Measurements from ENCODE around the gene SPRYD3. TPM values are rescaled to one million over a fixed set of nuclear protein-coding genes. Genes with fewer than 3 reads are reported as not detected.
A peak's percentile ranks its signal among the peaks of the same experiment; 100 is the strongest.
"Not testable (repeated sequence)": the region's sequence is repeated elsewhere in the genome, so short reads cannot be mapped to it uniquely, and the experiment has no call there.

Gene SPRYD3
- 35.2 and 48.2 TPM in 2 replicates for total RNA-seq (2014; rRNA removed; shearing (Covaris generic); ENCODE audit: low replicate concordance)

GRCh38 chr12:53079226-53080117 lies at the start of gene SPRYD3:
TSS of gene SPRYD3 (minus strand) at chr12:53079390. CDS start at chr12:53079333, 57 bp downstream.
- in situ Hi-C loops (cut with HindIII; ENCODE audit: low pct_unique_long_range_greater_than_20kb, low sequenced_read_pairs) = no loop called here

GRCh38 chr12:53127169-53127568 lies 48.0 kb upstream of the SPRYD3 start:
- in situ Hi-C loops (cut with HindIII; ENCODE audit: low pct_unique_long_range_greater_than_20kb, low sequenced_read_pairs) = no loop called here
- DNase-seq (ENCODE audit: low read depth) = no peak

More at GRCh38 chr12:53079226-53080117, at the start of gene SPRYD3:
- peak; percentile 100 for DNase-seq (ENCODE audit: low read depth)

- DNase-seq (ENCODE audit: low read depth) = no peak
- in situ Hi-C loops (cut with HindIII; ENCODE audit: low pct_unique_long_range_greater_than_20kb, low sequenced_read_pairs) = no loop called here
Measured at GRCh38 chr12:53124352-53124723, 45.1 kb upstream of the SPRYD3 start.

GRCh38 chr12:53123578-53124351 lies 44.6 kb upstream of the SPRYD3 start:
- in situ Hi-C loops (cut with HindIII; ENCODE audit: low pct_unique_long_range_greater_than_20kb, low sequenced_read_pairs) = no loop called here
- DNase-seq (ENCODE audit: low read depth) = no peak

- in situ Hi-C loops (cut with HindIII; ENCODE audit: low pct_unique_long_range_greater_than_20kb, low sequenced_read_pairs) = no loop called here
Measured at GRCh38 chr12:53122961-53123468, 43.8 kb upstream of the SPRYD3 start.

GRCh38 chr12:53120685-53121525 lies 41.7 kb upstream of the SPRYD3 start:
- in situ Hi-C loops (cut with HindIII; ENCODE audit: low pct_unique_long_range_greater_than_20kb, low sequenced_read_pairs) = no loop called here
- DNase-seq (ENCODE audit: low read depth) = no peak

More at GRCh38 chr12:53122961-53123468, 43.8 kb upstream of the SPRYD3 start:
- DNase-seq (ENCODE audit: low read depth) = peak; percentile 15

- DNase-seq (ENCODE audit: low read depth) = no peak
- in situ Hi-C loops (cut with HindIII; ENCODE audit: low pct_unique_long_range_greater_than_20kb, low sequenced_read_pairs) = no loop called here
Measured at GRCh38 chr12:53118751-53119300, 39.6 kb upstream of the SPRYD3 start.

- no peak for DNase-seq (ENCODE audit: low read depth)
- in situ Hi-C loops (cut with HindIII; ENCODE audit: low pct_unique_long_range_greater_than_20kb, low sequenced_read_pairs) = no loop called here
Measured at GRCh38 chr12:53115891-53116648, 36.9 kb upstream of the SPRYD3 start.

- DNase-seq (ENCODE audit: low read depth) = no peak
- in situ Hi-C loops (cut with HindIII; ENCODE audit: low pct_unique_long_range_greater_than_20kb, low sequenced_read_pairs) = no loop called here
Measured at GRCh38 chr12:53115112-53115890, 36.1 kb upstream of the SPRYD3 start.

- in situ Hi-C loops (cut with HindIII; ENCODE audit: low pct_unique_long_range_greater_than_20kb, low sequenced_read_pairs) = no loop called here
- no peak for DNase-seq (ENCODE audit: low read depth)
Measured at GRCh38 chr12:53113951-53114350, 34.8 kb upstream of the SPRYD3 start.

- in situ Hi-C loops (cut with HindIII; ENCODE audit: low pct_unique_long_range_greater_than_20kb, low sequenced_read_pairs) = no loop called here
- no peak for DNase-seq (ENCODE audit: low read depth)
Measured at GRCh38 chr12:53113136-53113705, 34.0 kb upstream of the SPRYD3 start.

GRCh38 chr12:53112431-53112830 lies 33.2 kb upstream of the SPRYD3 start:
- in situ Hi-C loops (cut with HindIII; ENCODE audit: low pct_unique_long_range_greater_than_20kb, low sequenced_read_pairs); DNase-seq (ENCODE audit: low read depth): not testable (repeated sequence)

- no peak for DNase-seq (ENCODE audit: low read depth)
- in situ Hi-C loops (cut with HindIII; ENCODE audit: low pct_unique_long_range_greater_than_20kb, low sequenced_read_pairs) = no loop called here
Measured at GRCh38 chr12:53107122-53107521, 27.9 kb upstream of the SPRYD3 start.

GRCh38 chr12:53105712-53106439 lies 26.7 kb upstream of the SPRYD3 start:
- in situ Hi-C loops (cut with HindIII; ENCODE audit: low pct_unique_long_range_greater_than_20kb, low sequenced_read_pairs) = no loop called here
- DNase-seq (ENCODE audit: low read depth) = no peak

- no peak for DNase-seq (ENCODE audit: low read depth)
- in situ Hi-C loops (cut with HindIII; ENCODE audit: low pct_unique_long_range_greater_than_20kb, low sequenced_read_pairs) = no loop called here
Measured at GRCh38 chr12:53105256-53105655, 26.1 kb upstream of the SPRYD3 start.

Data from Caki2 (cell line).